HepG2 (cell line): Measurements from ENCODE around the gene OR5B12. TPM values are rescaled to one million over a fixed set of nuclear protein-coding genes. Genes with fewer than 3 reads are reported as not detected.
A peak's percentile ranks its signal among the peaks of the same experiment; 100 is the strongest.

ENCODE experiments used
- ATAC-seq: fragments of 200-7000 bp; cut with Tn5 transposase; 3 replicates; pipeline ENCODE4 v1.9.1; 2020; ENCODE audit warnings: mild to moderate bottlenecking, moderate library complexity
- BruUV-seq: library from RNA; stranded (reverse); fragments of 400-500 nt; replicated peaks from 2 replicates; lab custom pipeline; 2021; lab: Mats Ljungman, UMichigan
- CTCF ChIA-PET: fragments of 300-600 bp; formaldehyde crosslinking; extraction: SDS; loops from one replicate; lab custom pipeline; 2021; ENCODE audit warnings: low total read pairs, inconsistent platforms, low intra/inter-chr PET ratio; lab: Yijun Ruan, JAX
- POLR2A ChIA-PET: fragments of 350-600 bp; sonication (Branson Sonifier 250); formaldehyde crosslinking; loops from one replicate; lab custom pipeline; 2020; ENCODE audit warnings: antibody characterized with exemption, inconsistent platforms; lab: Yijun Ruan, JAX
- DNase-seq: peaks from one replicate; pipeline ENCODE4 v3.0.0-alpha.2; 2015; ENCODE audit warnings: low spot score
- FAIRE-seq: peaks from 3 replicates; lab custom pipeline; 2011; peaks lifted over from hg19 to GRCh38; lab: Jason Lieb, UNC
- H2AFZ ChIP-seq: one replicate; pipeline ENCODE4 v1.6.1; 2011; ENCODE audit warnings: low read length, inconsistent platforms
- H3K27ac ChIP-seq: fragments of 300-600 bp; 3 replicates; pipeline ENCODE4 v1.8.0; 2011; ENCODE audit warnings: mixed run types, mild to moderate bottlenecking, mixed read lengths, low read length, inconsistent platforms; ENCODE audit not compliant: insufficient read depth; ENCODE audit errors: extremely low read length
- H3K27me3 ChIP-seq, 2 experiments: fragments of 200-600 bp in 1 of 2; 2 replicates in 1 of 2; 3 replicates in 1 of 2; pipeline versions ENCODE4 v1.6.0 to v1.8.0; 2011; ENCODE audit warnings: low read length in 2 of 2, mild to moderate bottlenecking in 2 of 2, moderate library complexity in 2 of 2, inconsistent platforms in 1 of 2; ENCODE audit not compliant: insufficient read depth in 2 of 2, control insufficient read depth in 1 of 2
- H3K36me3 ChIP-seq, 2 experiments: fragments of 200-600 bp in 1 of 2; replicated peaks in 1 of 2; 2 replicates in 1 of 2; 3 replicates in 1 of 2; pipeline versions ENCODE4 v1.5.1 to v1.8.0; 2011; ENCODE audit warnings: low read length in 2 of 2, inconsistent platforms in 1 of 2; ENCODE audit not compliant: insufficient read depth in 2 of 2, control insufficient read depth in 1 of 2
- H3K4me1 ChIP-seq: 2 replicates; pipeline ENCODE4 v1.5.1; 2012; ENCODE audit warnings: low read length, inconsistent platforms; ENCODE audit not compliant: insufficient read depth
- H3K4me2 ChIP-seq: 2 replicates; pipeline ENCODE4 v1.6.0; 2011; ENCODE audit warnings: low read depth, low read length, inconsistent platforms
- H3K4me3 ChIP-seq, 3 experiments: fragments of 200-600 bp in 1 of 3; sonication (generic), shearing (Covaris generic) in 1 of 3; replicated peaks in 1 of 3; 2 replicates each; pipeline ENCODE4 v1.5.1; 2011 to 2016; ENCODE audit warnings: low read length in 3 of 3, inconsistent platforms in 2 of 3, low read depth in 2 of 3, mild to moderate bottlenecking in 2 of 3, control low read depth in 1 of 3, mixed read lengths in 1 of 3; ENCODE audit not compliant: insufficient read depth in 1 of 3
- H3K79me2 ChIP-seq: one replicate; pipeline ENCODE4 v1.6.1; 2011; ENCODE audit warnings: low read length, inconsistent platforms; ENCODE audit not compliant: insufficient read depth
- H3K9ac ChIP-seq: 2 replicates; pipeline ENCODE4 v1.6.0; 2011; ENCODE audit warnings: mild to moderate bottlenecking, low read depth, low read length, inconsistent platforms; ENCODE audit not compliant: insufficient read depth
- H3K9me3 ChIP-seq: 2 replicates; pipeline ENCODE4 v1.5.1; 2012; ENCODE audit warnings: mild to moderate bottlenecking, low read length
- H4K20me1 ChIP-seq: 2 replicates; pipeline ENCODE4 v1.6.0; 2011; ENCODE audit warnings: inconsistent platforms, mild to moderate bottlenecking, low read length, moderate library complexity; ENCODE audit not compliant: insufficient read depth
- WGBS: methylation state at CpG from one replicate; pipeline ENCODE4 v1.1.6; 2017; ENCODE audit warnings: low lambda C conversion rate; 5-methylcytosine and 5-hydroxymethylcytosine counted together
- in situ Hi-C: cut with HindIII; loops from 2 replicates; pipeline ENCODE4 v1.10.0; 2017; ENCODE audit warnings: low pct_unique_long_range_greater_than_20kb; ENCODE audit not compliant: extremely low pct_ligation_motif_present
- intact Hi-C: fragments of 100-400 bp; cut with micrococcal nuclease; formaldehyde crosslinking; loops from one replicate; pipeline ENCODE4 v1.10.0; 2022; ENCODE audit not compliant: unreplicated experiment
- polyA plus RNA-seq, 8 experiments: library from polyadenylated mRNA; depleted of rRNA in 3 of 8; stranded (reverse) in 7 of 8; unstranded in 1 of 8; fragments of >200 nt; fragmentation: Illumina TruSeq in 4 of 8; extraction: Trizol in 4 of 8; gene quantifications; 2 replicates each; pipeline versions ENCODE4 v1.2.1 to v1.2.3, GENCODE V29; 2011 to 2016; ENCODE audit warnings: low read depth in 4 of 8, missing spikeins in 1 of 8, mixed read lengths in 1 of 8; ENCODE audit not compliant: insufficient read depth in 1 of 8
- total RNA-seq, 5 experiments: library from RNA; depleted of rRNA; stranded (reverse); fragments of >200 nt; fragmentation: Illumina TruSeq; extraction: Trizol; gene quantifications; 2 replicates each; pipeline ENCODE4 v1.2.3, GENCODE V29; 2016; ENCODE audit warnings: low read depth in 1 of 5
- TF ChIP-seq, protein P1 (sequence below): IDR thresholded peaks from 2 replicates; pipeline ENCODE4 v1.6.1; 2018; ENCODE audit warnings: missing genetic modification reagents, mild to moderate bottlenecking, missing compliant biosample characterization
- TF ChIP-seq, protein P2 (sequence below): fragments of 450-650 bp; IDR thresholded peaks from 2 replicates; pipeline ENCODE4 v1.6.1; 2016

Gene OR5B12
- total and polyA plus RNA-seq, 2 of the 13 experiments (the other 11 are each of a cell fraction or from before 2014, with no cell fraction given): not detected

DNA sequence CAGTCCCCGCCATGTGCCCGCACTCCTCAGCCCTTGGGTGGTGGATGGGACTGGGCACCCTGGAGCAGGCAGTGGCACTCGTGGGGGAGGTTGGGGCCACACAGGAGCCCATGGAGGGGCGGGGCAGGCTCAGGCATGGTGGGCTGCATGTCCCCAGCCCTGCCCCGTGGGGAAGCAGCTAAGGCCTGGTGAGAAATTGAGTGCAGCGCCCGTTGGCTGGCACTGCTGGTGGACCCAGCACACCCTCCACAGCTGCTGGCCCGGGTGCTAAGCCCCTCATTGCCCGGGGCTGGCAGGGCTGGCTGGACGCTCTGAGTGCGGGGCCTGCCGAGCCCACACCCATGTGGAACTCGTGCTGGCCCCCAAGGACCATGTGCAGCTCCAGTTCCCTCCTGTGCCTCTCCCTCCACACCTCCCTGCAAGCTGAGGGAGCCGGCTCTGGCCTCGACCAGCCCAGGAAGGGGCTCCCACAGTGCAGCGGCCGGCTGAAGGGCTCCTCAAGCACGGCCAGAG, 51.4 kb downstream of the OR5B12 start:
- Histone ChIP-seq H4K20me1 (no peaks in the 10 kb centered on the region), H3K9ac (no peak overlapping the region), H3K27ac (no peak overlapping the region), H3K4me2 (no peak overlapping the region), H3K9me3 (peaks cover 13% of the 10 kb centered on the region; the same call in 1 of the 2 replicates), H3K27me3 (no peaks in the 10 kb centered on the region), H3K4me1 (no peaks in the 10 kb centered on the region), H2AFZ (no peak overlapping the region), H3K79me2 (no peaks in the 10 kb centered on the region), H3K4me3 (no peak overlapping the region), H3K36me3 (no peaks in the 10 kb centered on the region)
- TF ChIP-seq, protein P1, sequence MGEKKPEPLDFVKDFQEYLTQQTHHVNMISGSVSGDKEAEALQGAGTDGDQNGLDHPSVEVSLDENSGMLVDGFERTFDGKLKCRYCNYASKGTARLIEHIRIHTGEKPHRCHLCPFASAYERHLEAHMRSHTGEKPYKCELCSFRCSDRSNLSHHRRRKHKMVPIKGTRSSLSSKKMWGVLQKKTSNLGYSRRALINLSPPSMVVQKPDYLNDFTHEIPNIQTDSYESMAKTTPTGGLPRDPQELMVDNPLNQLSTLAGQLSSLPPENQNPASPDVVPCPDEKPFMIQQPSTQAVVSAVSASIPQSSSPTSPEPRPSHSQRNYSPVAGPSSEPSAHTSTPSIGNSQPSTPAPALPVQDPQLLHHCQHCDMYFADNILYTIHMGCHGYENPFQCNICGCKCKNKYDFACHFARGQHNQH: no peak
- TF ChIP-seq, protein P2, sequence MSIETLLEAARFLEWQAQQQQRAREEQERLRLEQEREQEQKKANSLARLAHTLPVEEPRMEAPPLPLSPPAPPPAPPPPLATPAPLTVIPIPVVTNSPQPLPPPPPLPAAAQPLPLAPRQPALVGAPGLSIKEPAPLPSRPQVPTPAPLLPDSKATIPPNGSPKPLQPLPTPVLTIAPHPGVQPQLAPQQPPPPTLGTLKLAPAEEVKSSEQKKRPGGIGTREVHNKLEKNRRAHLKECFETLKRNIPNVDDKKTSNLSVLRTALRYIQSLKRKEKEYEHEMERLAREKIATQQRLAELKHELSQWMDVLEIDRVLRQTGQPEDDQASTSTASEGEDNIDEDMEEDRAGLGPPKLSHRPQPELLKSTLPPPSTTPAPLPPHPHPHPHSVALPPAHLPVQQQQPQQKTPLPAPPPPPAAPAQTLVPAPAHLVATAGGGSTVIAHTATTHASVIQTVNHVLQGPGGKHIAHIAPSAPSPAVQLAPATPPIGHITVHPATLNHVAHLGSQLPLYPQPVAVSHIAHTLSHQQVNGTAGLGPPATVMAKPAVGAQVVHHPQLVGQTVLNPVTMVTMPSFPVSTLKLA: peak; percentile 63; the same call in 1 of the 2 replicates
- FAIRE-seq (no peak), ATAC-seq (no peak), DNase-seq (no peak)
- POLR2A ChIA-PET: no interaction called here
- no TSS peak for BruUV-seq
- intact Hi-C loops (loop anchor here (10.0 kb wide), 1 partner anchor 124 kb away; no protein-coding TSS in a partner anchor), in situ Hi-C loops (no loop called here)
- CTCF ChIA-PET: no interaction called here
- 6% methylated on average over 6 of the region's 18 CpGs for WGBS

Other genes starting within 250 kb of the OR5B12 start
- gene OR1S2, start 238.1 kb downstream of the OR5B12 start, total RNA-seq (2016; rRNA removed; fragmentation: Illumina TruSeq; extraction: Trizol): not detected in 2 replicates
- not detected in 2 replicates for gene OR1S2, start 238.1 kb downstream of the OR5B12 start, polyA plus RNA-seq (2011; rRNA removed)
- gene OR1S1, start 229.5 kb downstream of the OR5B12 start, total RNA-seq (2016; rRNA removed; fragmentation: Illumina TruSeq; extraction: Trizol): not detected in 2 replicates
- gene OR1S1, start 229.5 kb downstream of the OR5B12 start, polyA plus RNA-seq (2011; rRNA removed): not detected in 2 replicates
- gene OR10Q1, start 213.3 kb downstream of the OR5B12 start, total RNA-seq (2016; rRNA removed; fragmentation: Illumina TruSeq; extraction: Trizol): not detected in 2 replicates
- gene OR10Q1, start 213.3 kb downstream of the OR5B12 start, polyA plus RNA-seq (2011; rRNA removed): 0.12 and 0.13 TPM in 2 replicates
- not detected in 2 replicates for gene OR10W1, start 174.0 kb downstream of the OR5B12 start, total RNA-seq (2016; rRNA removed; fragmentation: Illumina TruSeq; extraction: Trizol)
- not detected in 2 replicates for gene OR10W1, start 174.0 kb downstream of the OR5B12 start, polyA plus RNA-seq (2011; rRNA removed)
- gene OR5B17, start 83.2 kb downstream of the OR5B12 start, total RNA-seq (2016; rRNA removed; fragmentation: Illumina TruSeq; extraction: Trizol): not detected in 2 replicates
- gene OR5B17, start 83.2 kb downstream of the OR5B12 start, polyA plus RNA-seq (2011; rRNA removed): not detected in 2 replicates
- not detected in 2 replicates for gene OR5B3, start 35.4 kb downstream of the OR5B12 start, total RNA-seq (2016; rRNA removed; fragmentation: Illumina TruSeq; extraction: Trizol)
- gene OR5B3, start 35.4 kb downstream of the OR5B12 start, polyA plus RNA-seq (2011; rRNA removed): not detected in 2 replicates
- gene OR5B2, start 14.1 kb downstream of the OR5B12 start, total RNA-seq (2016; rRNA removed; fragmentation: Illumina TruSeq; extraction: Trizol): not detected in 2 replicates
- not detected in 2 replicates for gene OR5B2, start 14.1 kb downstream of the OR5B12 start, polyA plus RNA-seq (2011; rRNA removed)
- not detected in 2 replicates for gene OR5B21, start 65.9 kb upstream of the OR5B12 start, total RNA-seq (2016; rRNA removed; fragmentation: Illumina TruSeq; extraction: Trizol)
- gene OR5B21, start 65.9 kb upstream of the OR5B12 start, polyA plus RNA-seq (2011; rRNA removed): 0.08 TPM in 1 of 2 replicates, not detected in the other
- gene LPXN, start 133.6 kb upstream of the OR5B12 start, total RNA-seq (2016; rRNA removed; fragmentation: Illumina TruSeq; extraction: Trizol): 0.90 and 1.7 TPM in 2 replicates
- 3.5 and 4.5 TPM in 2 replicates for gene LPXN, start 133.6 kb upstream of the OR5B12 start, polyA plus RNA-seq (2011; rRNA removed)
- 38.6 and 48.5 TPM in 2 replicates for gene ZFP91, start 136.8 kb upstream of the OR5B12 start, total RNA-seq (2016; rRNA removed; fragmentation: Illumina TruSeq; extraction: Trizol)
- 10.9 and 13.5 TPM in 2 replicates for gene ZFP91, start 136.8 kb upstream of the OR5B12 start, polyA plus RNA-seq (2011; rRNA removed)
- gene CNTF, start 180.4 kb upstream of the OR5B12 start, total RNA-seq (2016; rRNA removed; fragmentation: Illumina TruSeq; extraction: Trizol): 1.5 and 2.3 TPM in 2 replicates
- 0.47 and 0.51 TPM in 2 replicates for gene CNTF, start 180.4 kb upstream of the OR5B12 start, polyA plus RNA-seq (2011; rRNA removed)